ENCODE results near the gene PNMA5. TPM values are rescaled to one million over a fixed set of nuclear protein-coding genes. Genes with fewer than 3 reads are reported as not detected.
"Not testable (repeated sequence)": the region's sequence is repeated elsewhere in the genome, so short reads cannot be mapped to it uniquely, and the experiment has no call there.

Gene PNMA5
- polyA plus RNA-seq, 1 of the 3 experiments (the other 2 are of a cell fraction), result not detected

DNA sequence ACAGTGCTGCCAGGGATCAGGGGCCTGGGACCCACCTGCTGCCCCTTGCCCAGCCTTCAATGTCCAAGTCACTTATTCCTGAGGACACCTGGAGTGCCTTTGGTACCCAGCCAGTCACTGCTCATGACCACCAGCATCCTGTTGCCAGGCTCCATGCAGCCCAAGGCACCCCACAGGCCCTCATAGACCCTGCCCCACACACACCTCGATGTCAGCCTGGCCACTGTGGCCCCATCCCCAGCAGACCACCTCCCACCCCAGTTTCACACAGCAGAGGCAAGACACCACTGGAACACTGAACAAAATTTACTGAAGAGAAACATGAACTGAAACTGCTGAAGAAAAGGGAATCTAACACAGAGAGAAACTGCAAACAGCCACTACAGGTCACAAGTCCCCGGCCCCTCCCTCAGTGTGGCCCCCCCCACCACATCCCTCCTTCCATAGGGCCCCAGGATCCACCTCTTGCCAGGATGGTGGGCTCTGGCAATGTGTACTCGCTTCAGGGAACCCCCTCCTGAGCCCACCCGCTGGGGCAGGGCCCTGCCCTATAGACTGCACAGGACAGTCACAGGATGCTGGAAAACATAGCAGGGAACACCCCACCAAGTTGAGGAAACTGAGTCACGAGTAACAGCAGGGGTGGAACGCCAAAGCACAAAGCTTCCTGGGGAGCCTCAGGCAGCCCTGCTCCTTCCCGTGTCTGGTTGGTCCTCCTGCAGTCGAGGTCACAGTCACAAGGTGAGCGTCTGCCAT, 5.2 kb downstream of the PNMA5 start (continued):
- TF ChIP-seq CHD2 (IDR thresholded peaks at IDR 0.05; ENCODE audit: low read length, partially characterized antibody) (no peak), TCF12 (IDR thresholded peaks at IDR 0.05) (no peak), FOXM1 (IDR thresholded peaks at IDR 0.05; ENCODE audit: low read depth) (no peak), SMC3 (IDR thresholded peaks at IDR 0.05; ENCODE audit: low read depth, low read length) (no peak), RAD21 (IDR thresholded peaks at IDR 0.05; ENCODE audit: low read length) (no peak), RXRA (IDR thresholded peaks at IDR 0.05; ENCODE audit: borderline replicate concordance, low read depth) (no peak)
- TF ChIP-seq, protein P1, sequence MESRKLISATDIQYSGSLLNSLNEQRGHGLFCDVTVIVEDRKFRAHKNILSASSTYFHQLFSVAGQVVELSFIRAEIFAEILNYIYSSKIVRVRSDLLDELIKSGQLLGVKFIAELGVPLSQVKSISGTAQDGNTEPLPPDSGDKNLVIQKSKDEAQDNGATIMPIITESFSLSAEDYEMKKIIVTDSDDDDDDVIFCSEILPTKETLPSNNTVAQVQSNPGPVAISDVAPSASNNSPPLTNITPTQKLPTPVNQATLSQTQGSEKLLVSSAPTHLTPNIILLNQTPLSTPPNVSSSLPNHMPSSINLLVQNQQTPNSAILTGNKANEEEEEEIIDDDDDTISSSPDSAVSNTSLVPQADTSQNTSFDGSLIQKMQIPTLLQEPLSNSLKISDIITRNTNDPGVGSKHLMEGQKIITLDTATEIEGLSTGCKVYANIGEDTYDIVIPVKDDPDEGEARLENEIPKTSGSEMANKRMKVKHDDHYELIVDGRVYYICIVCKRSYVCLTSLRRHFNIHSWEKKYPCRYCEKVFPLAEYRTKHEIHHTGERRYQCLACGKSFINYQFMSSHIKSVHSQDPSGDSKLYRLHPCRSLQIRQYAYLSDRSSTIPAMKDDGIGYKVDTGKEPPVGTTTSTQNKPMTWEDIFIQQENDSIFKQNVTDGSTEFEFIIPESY (IDR thresholded peaks at IDR 0.05; ENCODE audit: borderline replicate concordance, low read depth), result no peak

DNA sequence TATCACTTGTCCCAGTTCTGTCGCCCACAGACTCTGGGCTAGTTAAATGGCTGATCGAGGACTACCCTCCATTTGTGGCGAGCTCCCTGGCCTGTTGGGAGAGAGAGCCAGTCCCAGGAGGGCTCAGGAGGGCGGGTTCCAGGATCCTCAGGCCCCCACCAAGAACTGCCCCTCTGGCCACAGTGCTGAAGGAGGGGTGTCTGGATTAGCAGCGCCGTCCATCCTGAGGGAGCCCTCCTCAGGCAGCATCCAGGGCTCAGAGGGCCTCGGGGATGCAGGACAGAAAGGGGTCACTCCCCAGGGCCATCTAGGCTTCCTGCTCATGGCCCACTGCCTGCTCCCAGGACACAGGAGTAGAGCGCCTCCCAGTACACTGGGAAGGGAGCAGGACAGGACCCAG, 6.1 kb downstream of the PNMA5 start:
- Histone ChIP-seq H3K4me3 (ENCODE audit: low read depth in 2 of 2, low read length in 1 of 2) (no peak overlapping the region), H3K36me3 (replicated peaks in 1 of 2; ENCODE audit: control insufficient read depth in 1 of 2, insufficient read depth in 2 of 2, low read length in 1 of 2) (no peaks in the 10 kb centered on the region), H3F3A (replicated peaks; ENCODE audit: insufficient read depth) (no peaks in the 10 kb centered on the region), H3K4me1 (ENCODE audit: control insufficient read depth in 1 of 2, insufficient read depth in 2 of 2, low read depth in 1 of 2, low read length in 1 of 2) (no peaks in the 10 kb centered on the region), H3K27ac (ENCODE audit: low read depth in 2 of 2, low read length in 1 of 2) (no peak overlapping the region), H3K79me2 (ENCODE audit: insufficient read depth) (no peaks in the 10 kb centered on the region), H3K27me3 (ENCODE audit: insufficient read depth) (peaks cover 7% of the 10 kb centered on the region; the same call in 1 of the 2 replicates), H4K20me1 (ENCODE audit: insufficient read depth) (no peaks in the 10 kb centered on the region), H3K4me2 (no peak overlapping the region), H3K9ac (no peak overlapping the region), H3K9me3 (no peaks in the 10 kb centered on the region), H3K9me2 (no peaks in the 10 kb centered on the region), H2AFZ (ENCODE audit: low read depth) (no peak overlapping the region)
- no peak for TF ChIP-seq NFIC (IDR thresholded peaks at IDR 0.05; ENCODE audit: borderline replicate concordance)
- no peak for TF ChIP-seq CHD2 (IDR thresholded peaks at IDR 0.05; ENCODE audit: low read length, partially characterized antibody)
- TF ChIP-seq GATA2 (CRISPR knock-in tag; IDR thresholded peaks at IDR 0.05), result no peak
- TF ChIP-seq, protein P2, sequence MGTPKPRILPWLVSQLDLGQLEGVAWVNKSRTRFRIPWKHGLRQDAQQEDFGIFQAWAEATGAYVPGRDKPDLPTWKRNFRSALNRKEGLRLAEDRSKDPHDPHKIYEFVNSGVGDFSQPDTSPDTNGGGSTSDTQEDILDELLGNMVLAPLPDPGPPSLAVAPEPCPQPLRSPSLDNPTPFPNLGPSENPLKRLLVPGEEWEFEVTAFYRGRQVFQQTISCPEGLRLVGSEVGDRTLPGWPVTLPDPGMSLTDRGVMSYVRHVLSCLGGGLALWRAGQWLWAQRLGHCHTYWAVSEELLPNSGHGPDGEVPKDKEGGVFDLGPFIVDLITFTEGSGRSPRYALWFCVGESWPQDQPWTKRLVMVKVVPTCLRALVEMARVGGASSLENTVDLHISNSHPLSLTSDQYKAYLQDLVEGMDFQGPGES (IDR thresholded peaks at IDR 0.05; ENCODE audit: low read depth, low read length), result no peak
- TF ChIP-seq, protein P3, sequence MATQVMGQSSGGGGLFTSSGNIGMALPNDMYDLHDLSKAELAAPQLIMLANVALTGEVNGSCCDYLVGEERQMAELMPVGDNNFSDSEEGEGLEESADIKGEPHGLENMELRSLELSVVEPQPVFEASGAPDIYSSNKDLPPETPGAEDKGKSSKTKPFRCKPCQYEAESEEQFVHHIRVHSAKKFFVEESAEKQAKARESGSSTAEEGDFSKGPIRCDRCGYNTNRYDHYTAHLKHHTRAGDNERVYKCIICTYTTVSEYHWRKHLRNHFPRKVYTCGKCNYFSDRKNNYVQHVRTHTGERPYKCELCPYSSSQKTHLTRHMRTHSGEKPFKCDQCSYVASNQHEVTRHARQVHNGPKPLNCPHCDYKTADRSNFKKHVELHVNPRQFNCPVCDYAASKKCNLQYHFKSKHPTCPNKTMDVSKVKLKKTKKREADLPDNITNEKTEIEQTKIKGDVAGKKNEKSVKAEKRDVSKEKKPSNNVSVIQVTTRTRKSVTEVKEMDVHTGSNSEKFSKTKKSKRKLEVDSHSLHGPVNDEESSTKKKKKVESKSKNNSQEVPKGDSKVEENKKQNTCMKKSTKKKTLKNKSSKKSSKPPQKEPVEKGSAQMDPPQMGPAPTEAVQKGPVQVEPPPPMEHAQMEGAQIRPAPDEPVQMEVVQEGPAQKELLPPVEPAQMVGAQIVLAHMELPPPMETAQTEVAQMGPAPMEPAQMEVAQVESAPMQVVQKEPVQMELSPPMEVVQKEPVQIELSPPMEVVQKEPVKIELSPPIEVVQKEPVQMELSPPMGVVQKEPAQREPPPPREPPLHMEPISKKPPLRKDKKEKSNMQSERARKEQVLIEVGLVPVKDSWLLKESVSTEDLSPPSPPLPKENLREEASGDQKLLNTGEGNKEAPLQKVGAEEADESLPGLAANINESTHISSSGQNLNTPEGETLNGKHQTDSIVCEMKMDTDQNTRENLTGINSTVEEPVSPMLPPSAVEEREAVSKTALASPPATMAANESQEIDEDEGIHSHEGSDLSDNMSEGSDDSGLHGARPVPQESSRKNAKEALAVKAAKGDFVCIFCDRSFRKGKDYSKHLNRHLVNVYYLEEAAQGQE (IDR thresholded peaks at IDR 0.05; ENCODE audit: low read depth, low read length), result no peak
- TF ChIP-seq, protein P4, sequence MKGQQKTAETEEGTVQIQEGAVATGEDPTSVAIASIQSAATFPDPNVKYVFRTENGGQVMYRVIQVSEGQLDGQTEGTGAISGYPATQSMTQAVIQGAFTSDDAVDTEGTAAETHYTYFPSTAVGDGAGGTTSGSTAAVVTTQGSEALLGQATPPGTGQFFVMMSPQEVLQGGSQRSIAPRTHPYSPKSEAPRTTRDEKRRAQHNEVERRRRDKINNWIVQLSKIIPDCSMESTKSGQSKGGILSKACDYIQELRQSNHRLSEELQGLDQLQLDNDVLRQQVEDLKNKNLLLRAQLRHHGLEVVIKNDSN (IDR thresholded peaks at IDR 0.05; ENCODE audit: borderline replicate concordance, low read depth), result no peak
- no peak for TF ChIP-seq POLR2AphosphoS5 (IDR thresholded peaks at IDR 0.05; ENCODE audit: low read depth, low read length)
- TF ChIP-seq TEAD4 (IDR thresholded peaks at IDR 0.05; ENCODE audit: borderline replicate concordance, insufficient read depth), result no peak
- ChIA-PET POLR2A (no interaction called here), CTCF (no interaction called here)
- WGBS (ENCODE audit: low lambda C conversion rate), result no CpG with 5 or more reads among the region's 8 CpGs
- DNase-seq, result no peak

DNA sequence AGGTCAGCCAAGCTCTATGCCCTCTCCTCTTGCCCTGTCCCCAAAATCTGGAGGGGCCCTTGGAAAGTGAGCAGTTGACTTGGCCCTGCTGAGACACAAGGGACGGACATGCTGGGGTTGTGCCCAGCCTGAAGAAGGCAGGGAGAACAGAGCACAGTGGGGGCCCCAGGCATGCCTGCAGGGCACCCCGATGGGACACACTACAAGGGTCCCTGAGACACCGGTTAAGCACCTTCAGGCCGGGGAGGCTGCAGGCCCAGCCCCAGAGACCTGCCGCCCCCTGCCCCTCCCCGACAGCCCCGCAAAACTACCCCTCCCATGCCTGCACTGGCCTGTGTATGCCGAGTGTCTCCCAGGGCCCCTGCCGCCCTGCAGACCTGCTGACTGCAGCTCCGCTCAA, 6.8 kb downstream of the PNMA5 start:
- H3K9me2 ChIP-seq; H3K4me1 ChIP-seq (ENCODE audit: control insufficient read depth in 1 of 2, insufficient read depth in 2 of 2, low read depth in 1 of 2, low read length in 1 of 2); H2AFZ ChIP-seq (ENCODE audit: low read depth); H3F3A ChIP-seq (replicated peaks; ENCODE audit: insufficient read depth); H3K36me3 ChIP-seq (replicated peaks in 1 of 2; ENCODE audit: control insufficient read depth in 1 of 2, insufficient read depth in 2 of 2, low read length in 1 of 2); H3K27ac ChIP-seq (ENCODE audit: low read depth in 2 of 2, low read length in 1 of 2); POLR2A ChIA-PET; H3K4me3 ChIP-seq (ENCODE audit: low read depth in 2 of 2, low read length in 1 of 2); H4K20me1 ChIP-seq (ENCODE audit: insufficient read depth); H3K9me3 ChIP-seq; H3K79me2 ChIP-seq (ENCODE audit: insufficient read depth); CTCF ChIA-PET; H3K4me2 ChIP-seq; DNase-seq; H3K9ac ChIP-seq; H3K27me3 ChIP-seq (ENCODE audit: insufficient read depth): not testable (repeated sequence)
- WGBS (ENCODE audit: low lambda C conversion rate), result 20% methylated on average over 1 of the region's 10 CpGs
